ENCODE results near the gene TTC32. TPM values are rescaled to one million over a fixed set of nuclear protein-coding genes. Genes with fewer than 3 reads are reported as not detected.

The TTC32 gene
- total RNA-seq, 4 donors from 2014 or later = 11.9 to 21.7 (median 16.8) TPM

DNA sequence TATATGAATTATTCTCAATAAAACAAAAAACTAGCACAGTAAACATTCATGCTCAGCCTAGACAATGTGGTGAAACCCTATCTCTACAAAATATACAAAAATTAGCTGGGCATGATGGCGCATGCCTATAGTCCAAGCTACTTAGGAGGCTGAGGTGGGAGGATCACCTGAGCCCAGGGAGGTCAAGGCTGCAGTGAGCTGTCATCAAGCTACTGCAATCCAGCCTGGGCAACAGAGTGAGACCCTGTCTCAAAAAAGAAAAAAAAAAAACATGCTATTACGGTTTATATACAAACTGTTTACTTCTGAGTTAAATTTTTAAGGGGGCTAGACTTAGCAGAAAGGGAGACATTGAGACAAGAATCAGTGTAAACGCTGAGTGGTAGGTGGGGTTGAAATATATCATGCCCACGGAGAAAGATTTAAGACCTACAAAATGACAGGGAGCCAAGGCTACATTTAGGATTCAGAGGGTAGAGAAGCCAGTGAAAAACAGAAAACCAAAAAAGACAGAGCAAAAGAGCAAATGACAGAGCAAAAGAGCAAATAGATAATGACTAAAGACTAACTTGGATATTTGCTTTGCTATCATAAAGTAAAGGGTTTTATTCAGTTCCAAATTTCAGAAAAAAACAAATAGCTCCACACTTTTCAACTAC, 7.5 kb downstream of the TTC32 start:
- TF ChIP-seq, protein P1, sequence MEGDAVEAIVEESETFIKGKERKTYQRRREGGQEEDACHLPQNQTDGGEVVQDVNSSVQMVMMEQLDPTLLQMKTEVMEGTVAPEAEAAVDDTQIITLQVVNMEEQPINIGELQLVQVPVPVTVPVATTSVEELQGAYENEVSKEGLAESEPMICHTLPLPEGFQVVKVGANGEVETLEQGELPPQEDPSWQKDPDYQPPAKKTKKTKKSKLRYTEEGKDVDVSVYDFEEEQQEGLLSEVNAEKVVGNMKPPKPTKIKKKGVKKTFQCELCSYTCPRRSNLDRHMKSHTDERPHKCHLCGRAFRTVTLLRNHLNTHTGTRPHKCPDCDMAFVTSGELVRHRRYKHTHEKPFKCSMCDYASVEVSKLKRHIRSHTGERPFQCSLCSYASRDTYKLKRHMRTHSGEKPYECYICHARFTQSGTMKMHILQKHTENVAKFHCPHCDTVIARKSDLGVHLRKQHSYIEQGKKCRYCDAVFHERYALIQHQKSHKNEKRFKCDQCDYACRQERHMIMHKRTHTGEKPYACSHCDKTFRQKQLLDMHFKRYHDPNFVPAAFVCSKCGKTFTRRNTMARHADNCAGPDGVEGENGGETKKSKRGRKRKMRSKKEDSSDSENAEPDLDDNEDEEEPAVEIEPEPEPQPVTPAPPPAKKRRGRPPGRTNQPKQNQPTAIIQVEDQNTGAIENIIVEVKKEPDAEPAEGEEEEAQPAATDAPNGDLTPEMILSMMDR (IDR thresholded peaks at IDR 0.05; ENCODE audit: low read depth) = no peak

DNA sequence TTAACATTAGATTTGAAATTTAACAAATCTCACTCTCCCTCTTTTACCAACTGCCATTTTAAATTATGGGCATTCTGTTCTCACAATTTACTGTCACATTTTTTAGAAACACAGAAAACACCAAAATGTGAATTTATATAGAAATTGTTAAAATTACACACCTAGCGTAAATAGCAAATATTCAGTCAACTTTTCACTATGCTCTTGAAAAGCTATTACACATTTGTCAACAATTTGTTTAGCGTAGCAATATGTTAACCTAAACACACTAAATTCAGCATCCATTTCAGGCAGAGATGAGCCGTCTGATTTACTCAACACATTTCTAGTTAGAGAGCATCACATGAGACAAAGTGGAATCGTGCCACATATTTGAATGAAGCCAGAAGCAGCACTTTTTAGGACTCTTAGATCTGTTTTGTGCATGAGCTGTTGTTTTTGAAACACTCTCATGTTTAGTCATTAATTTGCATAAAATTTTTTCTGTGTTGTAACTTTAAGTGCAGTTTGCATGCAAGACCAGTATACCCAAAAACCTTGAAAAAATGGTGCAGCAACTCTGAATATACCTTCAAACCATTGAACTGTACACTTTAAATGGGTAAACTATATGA, 8.2 kb downstream of the TTC32 start:
- TF ChIP-seq, protein P1 (IDR thresholded peaks at IDR 0.05; ENCODE audit: low read depth) = no peak

DNA sequence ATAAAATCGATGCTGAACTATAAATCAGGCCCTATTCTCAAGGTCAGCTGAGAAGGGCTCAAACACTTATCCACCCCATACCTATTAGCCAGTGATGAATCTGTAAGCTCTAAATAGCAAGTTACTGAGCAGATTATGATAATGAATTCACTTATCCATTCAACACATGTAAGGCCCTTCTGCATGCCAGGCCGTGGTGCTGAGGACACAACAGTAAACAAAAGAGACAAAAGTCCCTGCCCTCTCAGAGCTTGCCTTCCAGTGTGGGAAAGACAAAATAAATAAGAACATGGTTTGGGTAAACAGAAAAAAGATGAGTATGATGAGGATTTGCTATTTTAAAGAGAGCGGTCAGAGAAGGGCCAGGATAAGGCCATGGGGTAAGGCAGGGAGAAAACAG, 11.7 kb downstream of the TTC32 start:
- TF ChIP-seq, protein P1 (IDR thresholded peaks at IDR 0.05; ENCODE audit: low read depth) = no peak

DNA sequence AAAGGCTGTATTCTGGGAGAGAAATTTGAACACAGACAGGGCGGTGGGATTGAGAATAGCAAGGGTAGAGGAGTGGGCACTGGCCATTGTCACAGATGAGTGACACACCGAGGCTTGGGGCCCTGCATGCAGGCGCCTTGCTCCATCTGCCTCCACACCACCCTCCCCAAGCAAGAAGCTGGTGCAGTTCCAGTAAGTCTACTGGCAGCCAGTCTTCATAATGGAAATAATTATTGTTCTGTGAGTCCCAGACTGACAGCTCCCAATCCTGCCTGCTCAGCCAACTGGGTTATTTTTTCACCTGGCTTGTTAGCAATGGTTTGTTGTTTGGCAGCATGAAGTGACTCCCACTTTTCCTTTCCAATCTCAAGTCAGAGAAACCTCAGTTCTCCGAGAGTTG, 13.0 kb downstream of the TTC32 start:
- TF ChIP-seq, protein P1 (IDR thresholded peaks at IDR 0.05; ENCODE audit: low read depth) = no peak

DNA sequence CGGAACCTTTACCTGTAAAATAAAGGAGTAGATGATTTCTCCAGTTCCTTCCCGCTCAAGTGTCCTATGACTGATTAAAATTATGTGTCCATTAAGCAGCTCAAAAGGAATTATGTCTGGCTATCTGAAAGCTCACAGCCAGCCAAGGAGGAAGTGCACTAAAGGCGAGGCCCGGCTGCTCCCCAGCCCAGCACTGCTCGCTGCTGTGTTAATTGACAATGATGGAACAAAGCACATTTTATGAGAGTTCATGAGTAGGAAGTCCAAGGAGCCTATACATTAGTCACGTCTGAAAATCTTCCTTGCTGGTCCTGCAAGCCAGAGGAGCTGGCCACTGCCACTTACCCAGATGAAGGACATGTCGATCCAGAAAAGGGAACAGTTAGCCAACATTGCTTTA, 14.3 kb downstream of the TTC32 start:
- TF ChIP-seq, protein P1 (IDR thresholded peaks at IDR 0.05; ENCODE audit: low read depth) = no peak

DNA sequence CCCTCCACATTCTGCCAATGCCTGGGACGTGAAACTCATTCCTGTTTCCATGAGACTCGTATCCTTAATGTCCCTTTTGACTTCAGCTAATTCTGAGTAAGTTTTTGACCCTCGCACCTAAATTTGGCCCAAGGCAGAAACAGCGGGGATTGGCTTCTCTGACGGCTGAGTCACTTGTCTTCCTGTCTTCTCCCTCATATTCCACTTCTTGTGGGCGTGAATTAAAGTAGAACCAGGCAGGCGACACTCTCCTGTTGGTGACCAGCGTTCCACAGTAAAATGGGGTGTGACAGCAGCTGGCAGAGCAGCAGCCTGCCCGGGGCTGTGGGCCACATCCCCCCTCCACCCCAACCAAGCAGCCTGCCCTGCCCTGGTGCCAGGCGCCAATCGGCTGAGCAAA, 15.5 kb downstream of the TTC32 start:
- TF ChIP-seq, protein P1 (IDR thresholded peaks at IDR 0.05; ENCODE audit: low read depth) = no peak

DNA sequence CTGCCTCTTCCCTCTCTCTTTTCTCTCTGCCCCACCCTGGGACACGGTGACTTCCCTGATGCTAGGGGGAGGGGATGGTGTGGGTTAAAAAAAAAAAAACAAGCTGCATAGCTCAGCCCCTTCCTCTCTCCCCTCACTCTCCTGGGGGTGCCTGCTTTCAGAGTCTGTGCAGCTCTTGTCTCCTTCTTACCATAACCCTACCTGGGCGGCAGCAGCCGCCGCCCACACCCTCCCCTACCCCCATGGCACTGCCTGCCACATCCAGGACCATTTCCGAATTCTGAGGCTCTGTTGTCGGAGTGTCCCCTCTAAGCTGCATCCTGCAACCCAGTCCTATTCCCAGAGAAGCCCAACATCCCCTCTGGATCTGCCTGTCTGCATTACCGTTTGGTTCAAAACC, 16.0 kb downstream of the TTC32 start:
- TF ChIP-seq, protein P1 (IDR thresholded peaks at IDR 0.05; ENCODE audit: low read depth) = no peak
